GM21619 (cell line): ENCODE measurements around the gene FGD3.
"Not testable (repeated sequence)": the region's sequence is repeated elsewhere in the genome, so short reads cannot be mapped to it uniquely, and the experiment has no call there.

Experiments used
- ATAC-seq: cut with Tn5 transposase; IDR thresholded peaks from one replicate; pipeline ENCODE4 v1.9.1; 2021; ENCODE audit not compliant: unreplicated experiment

FGD3 gene, protein sequence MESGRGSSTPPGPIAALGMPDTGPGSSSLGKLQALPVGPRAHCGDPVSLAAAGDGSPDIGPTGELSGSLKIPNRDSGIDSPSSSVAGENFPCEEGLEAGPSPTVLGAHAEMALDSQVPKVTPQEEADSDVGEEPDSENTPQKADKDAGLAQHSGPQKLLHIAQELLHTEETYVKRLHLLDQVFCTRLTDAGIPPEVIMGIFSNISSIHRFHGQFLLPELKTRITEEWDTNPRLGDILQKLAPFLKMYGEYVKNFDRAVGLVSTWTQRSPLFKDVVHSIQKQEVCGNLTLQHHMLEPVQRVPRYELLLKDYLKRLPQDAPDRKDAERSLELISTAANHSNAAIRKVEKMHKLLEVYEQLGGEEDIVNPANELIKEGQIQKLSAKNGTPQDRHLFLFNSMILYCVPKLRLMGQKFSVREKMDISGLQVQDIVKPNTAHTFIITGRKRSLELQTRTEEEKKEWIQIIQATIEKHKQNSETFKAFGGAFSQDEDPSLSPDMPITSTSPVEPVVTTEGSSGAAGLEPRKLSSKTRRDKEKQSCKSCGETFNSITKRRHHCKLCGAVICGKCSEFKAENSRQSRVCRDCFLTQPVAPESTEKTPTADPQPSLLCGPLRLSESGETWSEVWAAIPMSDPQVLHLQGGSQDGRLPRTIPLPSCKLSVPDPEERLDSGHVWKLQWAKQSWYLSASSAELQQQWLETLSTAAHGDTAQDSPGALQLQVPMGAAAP

GRCh38 chr9:92947268-92948037, at the start of gene FGD3:
FGD3 (plus strand) TSS chr9:92947523; CDS start chr9:92976257, 28,734 bp downstream.
- ATAC-seq: no peak

DNA sequence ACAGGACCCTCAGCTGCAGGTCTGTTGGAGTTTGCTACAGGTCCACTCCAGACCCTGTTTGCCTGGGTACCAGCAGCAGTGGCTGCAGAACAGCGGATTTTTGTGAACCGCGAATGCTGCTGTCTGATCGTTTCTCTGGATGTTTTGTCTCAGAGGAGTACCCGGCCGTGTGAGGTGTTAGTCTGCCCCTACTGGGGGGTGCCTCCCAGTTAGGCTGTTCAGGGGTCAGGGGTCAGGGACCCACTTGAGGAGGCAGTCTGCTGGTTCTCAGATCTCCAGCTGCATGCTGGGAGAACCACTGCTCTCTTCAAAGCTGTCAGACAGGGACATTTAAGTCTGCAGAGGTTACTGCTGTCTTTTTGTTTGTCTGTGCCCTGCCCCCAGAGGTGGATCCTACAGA, 42.2 kb upstream of the FGD3 start:
- not testable (repeated sequence) for ATAC-seq

DNA sequence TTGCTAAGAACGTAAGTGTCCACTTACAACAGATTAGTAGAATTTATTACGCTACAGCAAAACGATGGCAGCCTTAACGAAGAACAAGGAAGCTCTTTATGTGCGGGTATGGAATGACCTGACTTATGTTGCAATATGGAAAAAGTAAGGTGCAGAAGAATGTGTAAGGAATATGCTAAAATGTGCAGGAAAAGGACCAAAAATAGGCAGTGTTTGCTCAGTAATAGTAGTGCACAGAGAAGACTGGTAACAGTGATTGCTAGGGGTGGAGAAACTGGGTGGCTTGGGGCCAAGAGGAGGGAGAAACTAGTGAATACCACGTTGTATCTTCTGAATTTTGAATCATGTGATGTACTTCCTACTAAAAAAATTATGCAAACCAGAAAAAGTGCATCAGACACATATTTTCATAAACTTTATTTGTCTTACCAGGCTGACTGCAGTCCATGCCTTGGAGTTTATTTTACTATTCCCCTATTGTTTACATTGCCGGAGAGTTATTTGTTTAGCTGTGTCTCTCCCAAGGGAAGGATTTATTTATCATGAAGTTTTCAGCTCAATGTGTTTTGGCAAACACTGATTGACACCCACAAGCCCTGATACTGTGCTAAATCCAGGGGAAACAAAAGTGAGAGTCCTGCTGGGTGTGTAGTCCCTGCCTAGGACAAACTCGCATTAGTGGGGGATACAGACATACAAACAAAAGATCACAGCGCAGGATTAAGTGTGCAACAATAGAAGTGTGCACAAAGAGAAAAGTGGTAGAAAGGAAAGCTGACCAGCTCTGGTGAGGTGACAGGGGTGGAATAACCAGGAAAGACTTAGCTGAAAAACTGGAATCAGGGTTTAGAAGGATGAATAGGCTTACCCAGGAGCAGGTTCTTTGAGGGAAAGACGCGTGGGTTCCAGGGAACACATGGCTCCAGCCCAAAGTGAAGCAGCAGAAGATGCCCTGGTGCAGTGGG, 35.5 kb upstream of the FGD3 start:
- ATAC-seq: no peak

GRCh38 chr9:92917176-92917800, 30.0 kb upstream of the FGD3 start:
- ATAC-seq: no peak

- no peak for ATAC-seq
Measured at GRCh38 chr9:92920437-92920836, 26.9 kb upstream of the FGD3 start.

GRCh38 chr9:92931606-92932005, 15.7 kb upstream of the FGD3 start:
- ATAC-seq: no peak

DNA sequence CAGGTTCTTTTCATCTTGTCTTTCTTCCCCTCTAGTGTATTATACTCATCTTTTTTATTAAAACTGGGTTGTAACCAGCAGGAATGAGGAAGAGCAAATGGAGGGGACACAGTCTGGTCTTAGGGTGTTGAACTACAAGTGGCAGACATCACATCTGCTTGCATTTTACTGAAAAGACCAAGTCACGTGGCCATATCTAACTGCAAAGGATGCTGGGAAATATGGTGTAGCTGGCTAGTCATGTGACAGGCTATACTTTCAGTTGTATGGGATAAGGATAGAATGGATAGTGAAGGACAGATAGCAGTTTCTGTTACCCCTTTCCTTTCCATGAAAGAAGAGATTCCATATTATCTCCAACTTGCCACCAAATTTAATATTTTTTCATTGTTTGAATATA, 13.0 kb upstream of the FGD3 start:
- ATAC-seq: no peak

DNA sequence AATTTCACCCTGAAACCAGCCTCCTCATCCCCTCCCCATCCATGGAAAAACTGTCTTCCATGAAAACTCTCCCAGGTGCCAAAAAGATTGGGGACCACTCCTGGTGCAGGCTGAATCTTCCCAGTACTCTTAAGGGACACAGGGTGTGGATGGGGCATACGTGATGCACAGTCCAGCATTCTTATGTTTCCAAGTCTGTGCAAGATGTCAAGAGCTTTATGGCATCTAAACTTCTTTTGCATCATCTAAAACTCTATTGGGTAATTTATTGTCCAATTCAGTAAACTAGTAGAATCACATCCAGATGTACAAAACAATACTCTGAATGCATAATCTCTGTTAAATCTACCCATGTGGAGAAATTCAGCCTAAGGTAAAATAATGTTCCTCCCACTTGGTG, 9.3 kb upstream of the FGD3 start:
- no peak for ATAC-seq

DNA sequence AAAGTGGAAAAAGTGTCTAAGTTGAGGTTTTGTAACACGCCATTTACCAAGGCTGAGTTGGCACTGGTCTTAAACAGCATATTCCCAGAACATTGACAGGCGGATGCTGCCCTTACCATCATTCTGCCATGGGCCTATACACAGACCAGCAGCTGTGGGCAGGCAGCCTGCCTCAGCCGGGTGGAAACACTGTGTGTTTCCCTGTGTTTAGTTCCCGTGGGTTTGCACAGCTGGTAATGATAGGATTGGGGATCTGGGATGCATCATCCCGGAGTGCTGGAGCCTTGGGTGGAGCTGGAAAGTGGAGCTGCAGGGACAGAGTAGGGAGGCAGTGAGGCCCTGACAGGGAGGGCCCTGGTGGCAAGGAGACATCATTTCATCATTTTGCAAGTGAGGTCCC, 5.5 kb upstream of the FGD3 start:
- ATAC-seq: no peak

- ATAC-seq: no peak
Measured at GRCh38 chr9:92942688-92943616, 4.4 kb upstream of the FGD3 start.

DNA sequence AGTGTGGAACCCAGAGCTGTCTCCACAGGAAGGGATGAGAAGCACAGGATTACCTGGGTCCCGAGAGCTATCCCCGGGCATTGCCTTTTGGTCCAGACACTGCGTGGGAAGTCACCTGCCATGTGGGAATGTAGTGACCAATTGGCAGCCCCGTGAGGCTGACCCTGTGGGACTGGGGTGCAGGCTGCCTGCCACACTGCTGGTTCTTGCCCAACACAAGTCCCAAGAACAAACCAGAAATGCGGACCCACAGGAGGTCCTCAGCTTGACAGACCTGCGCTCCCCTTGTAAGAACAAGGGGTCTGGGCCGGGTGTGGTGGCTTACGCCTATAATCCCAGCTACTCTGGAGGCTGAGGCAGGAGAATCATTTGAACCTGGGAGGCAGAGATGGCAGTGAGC, 2.4 kb upstream of the FGD3 start:
- no peak for ATAC-seq

DNA sequence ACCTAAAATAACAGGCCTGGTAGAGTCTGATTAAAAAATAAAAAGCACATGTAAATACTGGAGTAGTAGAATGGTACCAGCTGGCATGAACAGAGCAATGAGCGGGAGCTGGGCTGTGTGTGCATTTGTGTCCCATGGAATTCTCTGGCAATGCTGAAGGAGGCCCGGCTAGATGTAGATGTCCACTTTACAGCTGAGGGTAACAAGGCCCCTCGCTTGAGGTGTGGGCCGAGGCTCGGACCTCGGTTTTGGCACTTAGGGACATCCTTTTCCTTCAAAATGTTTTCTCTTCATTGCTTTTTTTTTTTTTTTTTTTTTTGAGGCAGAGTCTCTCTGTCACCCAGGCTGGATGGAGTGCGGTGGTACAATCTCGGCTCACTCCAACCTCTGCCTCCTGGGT, 1.5 kb upstream of the FGD3 start:
- ATAC-seq: no peak

- ATAC-seq: no peak
Measured at GRCh38 chr9:92948038-92948534, 763 bp downstream of the FGD3 start.

DNA sequence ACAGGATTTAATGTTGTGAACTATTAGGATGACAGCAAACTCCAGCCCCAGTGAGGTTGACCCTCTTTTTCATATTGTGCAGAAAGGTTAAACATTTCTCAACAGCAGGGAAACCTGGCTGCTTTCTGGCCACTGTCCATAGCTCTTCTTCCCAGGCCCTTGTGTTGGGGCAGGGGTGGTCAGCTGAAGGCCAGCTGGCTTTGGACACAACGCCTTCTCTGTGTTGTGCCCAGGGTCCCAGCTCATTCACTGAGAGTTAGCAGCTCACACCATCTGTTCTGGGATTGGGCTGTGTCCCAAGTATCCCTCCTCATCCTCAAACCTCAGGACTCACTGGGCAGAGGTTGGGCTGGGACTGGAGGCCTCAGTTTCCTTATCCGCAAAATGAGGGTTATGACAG, 1.3 kb downstream of the FGD3 start:
- ATAC-seq: no peak

DNA sequence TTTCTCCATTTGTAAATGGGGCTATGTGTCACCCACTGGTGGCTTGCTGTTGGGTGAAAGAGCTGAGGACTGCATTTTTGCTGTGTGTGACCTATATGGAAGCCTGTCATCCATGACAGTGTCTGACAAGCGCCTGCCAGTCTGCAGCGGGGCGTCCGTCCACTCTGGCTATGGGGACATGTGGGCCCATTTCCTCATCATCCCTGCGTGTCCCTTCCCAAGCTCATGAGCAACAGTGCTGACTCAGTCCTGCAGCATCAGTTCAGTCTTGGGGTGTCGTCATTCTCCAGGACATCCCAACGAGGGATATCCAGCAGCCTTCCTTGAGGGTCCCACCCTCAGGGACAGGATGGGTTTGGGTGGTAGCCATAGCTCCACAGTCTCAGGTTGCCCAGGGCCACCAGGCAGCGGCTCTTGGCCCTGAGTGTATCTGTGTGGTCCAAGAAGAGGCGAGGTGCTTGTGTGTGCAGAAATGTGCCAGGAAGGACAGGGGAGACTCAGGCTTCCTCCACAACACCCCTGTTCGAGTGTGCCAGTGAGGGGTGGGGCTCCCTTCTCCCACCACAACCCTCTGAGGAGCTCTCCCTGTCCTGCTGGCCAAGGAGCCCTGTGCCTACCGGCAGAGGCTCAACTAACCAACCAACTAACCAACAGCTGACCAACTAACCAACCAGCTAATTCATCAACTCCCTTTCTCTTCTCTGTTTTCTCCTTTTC, 2.1 kb downstream of the FGD3 start:
- no peak for ATAC-seq

DNA sequence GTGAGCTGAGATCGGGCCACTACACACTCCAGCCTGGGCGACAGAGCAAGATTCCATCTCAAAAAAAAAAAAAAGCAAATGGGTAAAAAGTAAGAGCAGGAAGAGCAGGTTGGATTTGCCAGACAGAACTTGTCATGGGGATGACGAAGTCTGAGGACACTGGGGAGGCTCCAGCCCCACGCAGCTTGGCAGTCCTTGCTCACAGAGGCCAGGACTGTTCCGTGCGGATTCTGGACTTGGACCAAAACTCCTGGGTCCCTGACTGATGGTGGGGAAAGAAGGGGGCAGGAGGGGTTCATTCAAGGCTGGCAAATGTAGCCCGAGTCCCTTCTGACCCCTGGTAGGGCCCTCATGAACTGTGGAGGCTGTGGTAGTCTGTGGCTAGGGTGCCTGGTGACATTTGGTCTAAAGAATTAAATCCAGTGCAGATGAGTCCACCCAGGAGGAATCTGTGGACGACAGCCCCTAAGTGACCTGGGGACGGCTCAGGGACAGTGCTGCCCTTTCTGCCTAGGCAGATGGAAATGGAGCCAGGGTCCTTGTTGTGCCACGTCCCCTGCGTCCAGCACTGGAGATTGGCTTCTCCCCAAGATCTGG, 3.1 kb downstream of the FGD3 start:
- ATAC-seq: no peak

- ATAC-seq: no peak
Measured at GRCh38 chr9:92952906-92953610, 5.7 kb downstream of the FGD3 start.
